Subcutaneous adipose tissue (tissue), 4 donors: ENCODE data around the gene R3HDML. TPM values are rescaled to one million over a fixed set of nuclear protein-coding genes. Genes with fewer than 3 reads are reported as not detected.

Experiments
- total RNA-seq, 4 donors: library from RNA; depleted of rRNA; stranded (reverse); fragments of >200 nt; gene quantifications; one replicate each; pipeline ENCODE4 v1.1.0, GENCODE V29; 2016
- TF ChIP-seq, protein P1 (sequence below): fragments of 450-650 bp; IDR thresholded peaks from one replicate; pipeline ENCODE4 v1.5.1; 2016; ENCODE audit warnings: low read depth, mild to moderate bottlenecking, control low read depth, antibody characterized with exemption, moderate library complexity

R3HDML gene, protein sequence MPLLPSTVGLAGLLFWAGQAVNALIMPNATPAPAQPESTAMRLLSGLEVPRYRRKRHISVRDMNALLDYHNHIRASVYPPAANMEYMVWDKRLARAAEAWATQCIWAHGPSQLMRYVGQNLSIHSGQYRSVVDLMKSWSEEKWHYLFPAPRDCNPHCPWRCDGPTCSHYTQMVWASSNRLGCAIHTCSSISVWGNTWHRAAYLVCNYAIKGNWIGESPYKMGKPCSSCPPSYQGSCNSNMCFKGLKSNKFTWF
- total RNA-seq: not detected

DNA sequence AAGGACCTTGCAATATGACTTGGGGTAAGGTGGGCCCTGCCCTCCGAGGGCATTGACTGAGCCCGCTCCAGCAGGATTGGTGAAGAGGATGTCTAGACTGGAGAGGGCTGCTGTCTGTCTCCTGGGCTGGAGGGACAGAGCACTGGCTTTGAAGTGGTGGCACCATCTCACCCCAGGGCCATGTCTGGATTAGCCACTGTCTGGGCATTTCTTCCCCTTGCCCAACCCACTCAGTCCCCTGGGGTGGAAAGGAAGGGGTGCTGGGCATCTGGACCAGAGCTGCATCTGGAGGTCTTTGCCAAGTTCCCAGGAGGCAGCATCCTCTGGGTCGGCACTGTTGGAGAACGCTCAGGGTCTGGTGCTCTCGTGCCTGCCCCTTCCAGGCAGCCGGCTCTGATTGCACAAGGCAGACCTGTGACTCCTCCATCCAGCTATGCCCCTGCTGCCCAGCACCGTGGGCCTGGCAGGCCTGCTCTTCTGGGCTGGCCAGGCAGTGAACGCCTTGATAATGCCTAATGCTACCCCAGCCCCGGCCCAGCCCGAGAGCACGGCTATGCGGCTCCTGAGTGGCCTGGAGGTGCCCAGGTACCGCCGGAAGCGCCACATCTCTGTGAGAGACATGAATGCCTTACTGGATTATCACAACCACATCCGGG is at the start of gene R3HDML:
Gene R3HDML (plus strand): TSS at position 319 of the 656 bp plus-strand sequence. CDS start 115 bp downstream, at position 434.
- TF ChIP-seq, protein P1, sequence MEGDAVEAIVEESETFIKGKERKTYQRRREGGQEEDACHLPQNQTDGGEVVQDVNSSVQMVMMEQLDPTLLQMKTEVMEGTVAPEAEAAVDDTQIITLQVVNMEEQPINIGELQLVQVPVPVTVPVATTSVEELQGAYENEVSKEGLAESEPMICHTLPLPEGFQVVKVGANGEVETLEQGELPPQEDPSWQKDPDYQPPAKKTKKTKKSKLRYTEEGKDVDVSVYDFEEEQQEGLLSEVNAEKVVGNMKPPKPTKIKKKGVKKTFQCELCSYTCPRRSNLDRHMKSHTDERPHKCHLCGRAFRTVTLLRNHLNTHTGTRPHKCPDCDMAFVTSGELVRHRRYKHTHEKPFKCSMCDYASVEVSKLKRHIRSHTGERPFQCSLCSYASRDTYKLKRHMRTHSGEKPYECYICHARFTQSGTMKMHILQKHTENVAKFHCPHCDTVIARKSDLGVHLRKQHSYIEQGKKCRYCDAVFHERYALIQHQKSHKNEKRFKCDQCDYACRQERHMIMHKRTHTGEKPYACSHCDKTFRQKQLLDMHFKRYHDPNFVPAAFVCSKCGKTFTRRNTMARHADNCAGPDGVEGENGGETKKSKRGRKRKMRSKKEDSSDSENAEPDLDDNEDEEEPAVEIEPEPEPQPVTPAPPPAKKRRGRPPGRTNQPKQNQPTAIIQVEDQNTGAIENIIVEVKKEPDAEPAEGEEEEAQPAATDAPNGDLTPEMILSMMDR: no peak

DNA sequence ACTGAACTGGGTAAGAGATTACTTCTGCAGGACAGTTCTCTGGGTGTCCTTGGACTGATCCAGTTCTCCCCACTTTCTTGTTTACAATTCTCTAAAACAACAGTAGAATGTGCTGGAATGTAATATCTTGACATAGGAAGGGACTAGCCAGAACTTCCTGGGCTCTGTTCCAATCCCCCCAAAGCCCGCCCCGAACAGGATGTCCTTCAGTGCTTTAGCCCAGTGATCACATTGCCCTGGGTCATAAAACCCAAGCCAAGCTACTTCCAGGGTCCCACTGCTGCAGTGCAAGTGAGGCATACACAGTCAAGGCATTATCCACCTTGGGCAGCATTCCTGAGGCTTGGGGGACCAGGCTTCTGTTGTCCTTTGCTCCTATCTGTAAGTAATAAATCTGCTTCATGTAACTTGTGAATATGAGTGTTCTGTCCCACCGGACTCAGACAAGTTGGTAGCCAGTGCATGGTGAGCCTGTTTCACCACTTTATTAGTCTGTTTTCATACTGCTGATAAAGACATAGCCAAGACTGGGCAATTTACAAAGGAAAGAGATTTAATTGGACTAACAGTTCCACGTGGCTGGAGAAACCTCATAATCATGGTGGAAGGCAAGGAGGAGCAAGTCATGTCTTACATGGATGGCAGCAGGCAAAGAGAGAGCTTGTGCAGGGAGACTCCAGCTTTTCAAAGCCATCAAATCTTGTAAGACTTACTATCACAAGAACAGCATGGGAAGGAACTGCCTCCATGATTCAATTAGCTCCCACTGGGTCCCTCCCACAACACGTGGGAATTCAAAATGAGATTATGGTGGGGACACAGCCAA is 49.4 kb upstream of the R3HDML start:
- TF ChIP-seq, protein P1: no peak

DNA sequence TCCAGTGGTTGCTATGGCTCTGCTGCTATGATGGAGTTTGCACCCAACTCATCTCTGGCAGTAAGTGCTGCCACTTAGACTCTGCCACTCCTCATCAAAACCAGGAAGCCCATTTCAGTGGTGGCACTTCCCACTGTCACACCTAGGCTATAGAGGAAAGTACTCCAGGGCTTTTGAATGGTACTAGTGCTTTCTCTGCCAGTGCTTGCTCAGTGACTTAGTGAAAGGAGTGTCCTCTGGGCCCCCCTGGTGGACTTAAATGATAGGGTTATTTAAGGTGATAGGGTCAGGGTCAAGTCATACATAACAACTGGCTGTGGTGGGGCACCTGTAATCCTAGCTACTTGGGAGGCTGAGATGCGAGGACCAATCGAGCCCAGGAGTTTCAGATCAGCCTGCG is 48.6 kb upstream of the R3HDML start:
- TF ChIP-seq, protein P1: no peak

DNA sequence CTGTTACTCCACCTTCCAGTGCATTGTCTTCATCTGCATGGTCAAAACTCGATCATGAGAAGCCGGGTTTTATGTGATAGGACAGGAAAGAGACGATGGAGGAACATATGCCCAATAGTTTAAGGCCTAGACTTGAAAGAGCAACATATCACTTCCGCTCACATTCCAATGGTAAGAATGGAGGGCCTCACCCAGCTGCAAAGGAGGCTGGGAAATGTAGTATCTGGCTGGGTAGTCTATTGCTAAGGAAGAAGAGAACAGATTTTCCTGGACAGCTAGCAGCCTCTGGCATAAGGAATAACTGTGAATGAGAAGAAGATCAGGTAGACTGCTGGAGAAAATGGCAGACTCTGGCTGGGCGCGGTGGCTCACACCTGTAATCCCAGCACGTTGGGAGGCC is 45.1 kb upstream of the R3HDML start:
- TF ChIP-seq, protein P1: no peak

DNA sequence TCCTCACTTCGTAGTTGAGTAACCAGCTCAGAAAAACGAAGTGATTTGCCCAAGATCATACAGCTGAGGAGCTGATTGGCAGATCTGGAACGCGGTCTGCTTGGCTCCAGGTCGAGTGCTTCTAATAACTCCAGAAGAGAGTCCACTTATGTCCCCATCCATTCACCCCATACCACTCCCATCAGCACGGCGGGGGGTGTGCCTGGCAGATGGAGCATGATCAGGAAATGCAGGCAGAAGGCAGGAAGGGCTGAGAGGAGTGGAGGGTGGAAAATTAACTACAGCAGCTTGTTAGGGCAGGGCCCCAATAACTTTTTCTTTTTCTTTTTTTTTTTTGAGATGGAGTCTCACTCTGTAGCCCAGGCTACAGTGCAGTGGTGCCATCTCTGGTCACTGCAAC is 40.8 kb upstream of the R3HDML start:
- TF ChIP-seq, protein P1: no peak

DNA sequence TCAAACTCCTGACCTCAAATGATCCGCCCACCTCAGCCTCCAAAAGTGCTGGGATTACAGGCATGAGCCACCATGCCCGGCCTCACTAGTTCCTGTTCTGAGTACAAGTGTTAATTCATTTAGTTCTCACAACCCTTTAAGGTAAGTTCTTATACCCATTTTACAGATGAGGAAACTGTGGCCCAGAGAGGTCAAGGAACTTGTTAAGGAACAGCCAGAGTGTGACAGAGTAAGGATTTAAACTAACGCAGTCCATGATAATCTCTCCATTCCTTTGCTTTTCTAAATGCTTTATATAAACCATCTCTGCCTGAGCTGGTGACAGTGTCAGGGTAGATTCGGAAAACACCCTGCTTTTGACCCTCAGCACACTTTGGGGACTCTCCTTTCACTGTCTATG is 39.1 kb upstream of the R3HDML start:
- TF ChIP-seq, protein P1: no peak

DNA sequence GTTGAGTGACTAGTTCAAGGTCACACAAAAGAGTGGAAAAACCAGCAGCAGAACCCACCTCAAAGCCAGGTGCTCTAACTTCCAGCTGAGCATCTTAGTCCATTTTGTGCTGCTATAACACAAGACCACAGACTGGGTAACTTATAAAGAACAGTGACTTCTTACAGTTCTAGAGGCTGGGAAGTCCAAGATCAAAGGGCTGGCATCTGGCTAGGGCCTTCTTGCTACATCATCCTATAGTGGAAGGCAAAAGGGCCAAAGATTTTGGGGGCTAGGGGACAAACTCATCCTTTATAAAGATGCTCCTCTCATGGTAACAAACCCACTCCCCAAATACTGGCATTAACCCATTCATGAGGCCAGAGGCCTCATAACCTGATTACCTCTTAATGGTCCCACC is 35.6 kb upstream of the R3HDML start:
- TF ChIP-seq, protein P1: no peak
